T-helper 1 cell treated with Interleukin-12 subunit alpha and Interleukin-12 subunit beta and Interleukin-4 antibody, amounts not matched to agents 30 ng/mL and 1 ng/mL, for 36 hours (primary cell): Measurements from ENCODE around the gene MYZAP. TPM values are rescaled to one million over a fixed set of nuclear protein-coding genes. Genes with fewer than 3 reads are reported as not detected.

Source experiments
- intact Hi-C: fragments of 100-400 bp; cut with micrococcal nuclease; formaldehyde crosslinking; loops from one replicate; pipeline ENCODE4 v1.15.1; 2024
- total RNA-seq: library from RNA; stranded (reverse); gene quantifications from 2 replicates; pipeline ENCODE4 v1.2.3, GENCODE V29; 2022

MYZAP gene
- total RNA-seq: not detected in 2 replicates

GRCh38 chr15:57591822-57592367 lies at the start of gene MYZAP:
MYZAP (plus strand) TSS chr15:57591904; CDS start chr15:57592035, 131 bp downstream.
- intact Hi-C loops: no loop called here

GRCh38 chr15:57542505-57542817 lies 49.2 kb upstream of the MYZAP start:
- intact Hi-C loops: loop anchor here (1.0 kb wide), 1 partner anchor 202 kb away; no protein-coding TSS in a partner anchor

GRCh38 chr15:57544848-57545480 lies 46.7 kb upstream of the MYZAP start:
- intact Hi-C loops: no loop called here

GRCh38 chr15:57545995-57546394 lies 45.7 kb upstream of the MYZAP start:
- intact Hi-C loops: no loop called here

GRCh38 chr15:57547243-57547755 lies 44.4 kb upstream of the MYZAP start:
- intact Hi-C loops: no loop called here

GRCh38 chr15:57548351-57548750 lies 43.4 kb upstream of the MYZAP start:
- intact Hi-C loops: no loop called here

GRCh38 chr15:57548835-57549234 lies 42.9 kb upstream of the MYZAP start:
- intact Hi-C loops: no loop called here

GRCh38 chr15:57549935-57550334 lies 41.8 kb upstream of the MYZAP start:
- intact Hi-C loops: no loop called here

GRCh38 chr15:57550640-57551039 lies 41.1 kb upstream of the MYZAP start:
- intact Hi-C loops: no loop called here

GRCh38 chr15:57551715-57552677 lies 39.7 kb upstream of the MYZAP start:
- intact Hi-C loops: no loop called here

GRCh38 chr15:57552678-57553334 lies 38.9 kb upstream of the MYZAP start:
- intact Hi-C loops: no loop called here

GRCh38 chr15:57553526-57553925 lies 38.2 kb upstream of the MYZAP start:
- intact Hi-C loops: no loop called here

- intact Hi-C loops: no loop called here
These were observed 37.5 kb upstream of the MYZAP start for GRCh38 chr15:57554063-57554811.

GRCh38 chr15:57554812-57555179 lies 36.9 kb upstream of the MYZAP start:
- intact Hi-C loops: no loop called here

- intact Hi-C loops: no loop called here
These were observed 36.4 kb upstream of the MYZAP start for GRCh38 chr15:57555270-57555669.

GRCh38 chr15:57556040-57556439 lies 35.7 kb upstream of the MYZAP start:
- intact Hi-C loops: no loop called here

- intact Hi-C loops: no loop called here
These were observed 34.4 kb upstream of the MYZAP start for GRCh38 chr15:57557267-57557666.

GRCh38 chr15:57557810-57558209 lies 33.9 kb upstream of the MYZAP start:
- intact Hi-C loops: no loop called here

GRCh38 chr15:57559875-57560274 lies 31.8 kb upstream of the MYZAP start:
- intact Hi-C loops: loop anchor here (1.0 to 10.0 kb wide), 5 partner anchors 27 to 1315 kb away; partner anchors contain the start of gene RFX7

- intact Hi-C loops: loop anchor here (1.0 to 10.0 kb wide), 6 partner anchors 26 to 1316 kb away; partner anchors contain the start of genes POLR2M and RFX7
These were observed 30.5 kb upstream of the MYZAP start for GRCh38 chr15:57561041-57561711.
